Tibial nerve (tissue), 4 donors: ENCODE measurements around the gene CFAP92.

ENCODE experiments used
- CTCF ChIP-seq, 5 experiments: fragments of 200-600 bp in 3 of 5; fragments of 450-650 bp in 2 of 5; sonication (generic) in 3 of 5; IDR thresholded peaks; one replicate each; pipeline ENCODE4 v1.5.1; 2016 to 2019; ENCODE audit warnings: antibody characterized with exemption in 5 of 5, mild to moderate bottlenecking in 3 of 5, moderate library complexity in 2 of 5
- EP300 ChIP-seq, 2 donors: sonication (generic); formaldehyde crosslinking; IDR thresholded peaks; one replicate each; pipeline ENCODE4 v1.6.1; 2017; ENCODE audit warnings: antibody characterized with exemption in 2 of 2, mild to moderate bottlenecking in 1 of 2
- POLR2A ChIP-seq, 2 donors: fragments of 450-650 bp; IDR thresholded peaks; one replicate each; pipeline ENCODE4 v1.6.1; 2017; ENCODE audit warnings: antibody characterized with exemption in 2 of 2, mild to moderate bottlenecking in 2 of 2, moderate library complexity in 2 of 2

GRCh38 chr3:129007792-129008191, 13.9 kb upstream of the CFAP92 start:
- TF ChIP-seq POLR2A (IDR thresholded peaks at IDR 0.05) (no peak), CTCF (IDR thresholded peaks at IDR 0.05) (no peak), EP300 (IDR thresholded peaks at IDR 0.05) (no peak)
